ENCODE measurements around the gene TMOD2.

Gene TMOD2

GRCh38 chr15:51775967-51776816, 24.8 kb downstream of the TMOD2 start:
- Histone ChIP-seq H3K27ac (no peak overlapping the region), H3K4me3 (ENCODE audit: low read depth, low read length) (no peak overlapping the region), H3K27me3 (ENCODE audit: insufficient read depth, low read depth, severe bottlenecking) (no peaks in the 10 kb centered on the region), H3K9me3 (ENCODE audit: severe bottlenecking) (no peaks in the 10 kb centered on the region), H3K36me3 (no peaks in the 10 kb centered on the region; the same call in none of the 2 replicates)
- DNase-seq, result peak; percentile 67
- TF ChIP-seq, protein P1, sequence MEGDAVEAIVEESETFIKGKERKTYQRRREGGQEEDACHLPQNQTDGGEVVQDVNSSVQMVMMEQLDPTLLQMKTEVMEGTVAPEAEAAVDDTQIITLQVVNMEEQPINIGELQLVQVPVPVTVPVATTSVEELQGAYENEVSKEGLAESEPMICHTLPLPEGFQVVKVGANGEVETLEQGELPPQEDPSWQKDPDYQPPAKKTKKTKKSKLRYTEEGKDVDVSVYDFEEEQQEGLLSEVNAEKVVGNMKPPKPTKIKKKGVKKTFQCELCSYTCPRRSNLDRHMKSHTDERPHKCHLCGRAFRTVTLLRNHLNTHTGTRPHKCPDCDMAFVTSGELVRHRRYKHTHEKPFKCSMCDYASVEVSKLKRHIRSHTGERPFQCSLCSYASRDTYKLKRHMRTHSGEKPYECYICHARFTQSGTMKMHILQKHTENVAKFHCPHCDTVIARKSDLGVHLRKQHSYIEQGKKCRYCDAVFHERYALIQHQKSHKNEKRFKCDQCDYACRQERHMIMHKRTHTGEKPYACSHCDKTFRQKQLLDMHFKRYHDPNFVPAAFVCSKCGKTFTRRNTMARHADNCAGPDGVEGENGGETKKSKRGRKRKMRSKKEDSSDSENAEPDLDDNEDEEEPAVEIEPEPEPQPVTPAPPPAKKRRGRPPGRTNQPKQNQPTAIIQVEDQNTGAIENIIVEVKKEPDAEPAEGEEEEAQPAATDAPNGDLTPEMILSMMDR (IDR thresholded peaks at IDR 0.05; ENCODE audit: low read depth, low read length), result peak; percentile 85

GRCh38 chr15:51776952-51777569, 25.7 kb downstream of the TMOD2 start:
- TF ChIP-seq, protein P1 (IDR thresholded peaks at IDR 0.05; ENCODE audit: low read depth, low read length), result peak; percentile 73
- no peaks in the 10 kb centered on the region for H3K9me3 ChIP-seq (ENCODE audit: severe bottlenecking)
- DNase-seq, result peak; percentile 72
- no peaks in the 10 kb centered on the region; the same call in none of the 2 replicates for H3K36me3 ChIP-seq
- H3K27ac ChIP-seq, result no peak overlapping the region
- H3K4me3 ChIP-seq (ENCODE audit: low read depth, low read length), result no peak overlapping the region
- no peaks in the 10 kb centered on the region for H3K27me3 ChIP-seq (ENCODE audit: insufficient read depth, low read depth, severe bottlenecking)

GRCh38 chr15:51780636-51781035, 29.2 kb downstream of the TMOD2 start:
- Histone ChIP-seq H3K4me3 (ENCODE audit: low read depth, low read length) (no peak overlapping the region), H3K27ac (no peak overlapping the region), H3K27me3 (ENCODE audit: insufficient read depth, low read depth, severe bottlenecking) (no peaks in the 10 kb centered on the region), H3K36me3 (peaks cover 13% of the 10 kb centered on the region), H3K9me3 (ENCODE audit: severe bottlenecking) (no peaks in the 10 kb centered on the region)
- DNase-seq, result no peak
- TF ChIP-seq, protein P1 (IDR thresholded peaks at IDR 0.05; ENCODE audit: low read depth, low read length), result no peak

GRCh38 chr15:51781506-51781905, 30.1 kb downstream of the TMOD2 start:
- H3K27me3 ChIP-seq (ENCODE audit: insufficient read depth, low read depth, severe bottlenecking), result no peaks in the 10 kb centered on the region
- TF ChIP-seq, protein P1 (IDR thresholded peaks at IDR 0.05; ENCODE audit: low read depth, low read length), result no peak
- DNase-seq, result no peak
- no peak overlapping the region for H3K4me3 ChIP-seq (ENCODE audit: low read depth, low read length)
- H3K9me3 ChIP-seq (ENCODE audit: severe bottlenecking), result no peaks in the 10 kb centered on the region
- H3K27ac ChIP-seq, result no peak overlapping the region
- H3K36me3 ChIP-seq, result peaks cover 13% of the 10 kb centered on the region

GRCh38 chr15:51782357-51782896, 31.0 kb downstream of the TMOD2 start:
- Histone ChIP-seq H3K9me3 (ENCODE audit: severe bottlenecking) (no peaks in the 10 kb centered on the region), H3K36me3 (peaks cover 13% of the 10 kb centered on the region), H3K4me3 (ENCODE audit: low read depth, low read length) (no peak overlapping the region), H3K27me3 (ENCODE audit: insufficient read depth, low read depth, severe bottlenecking) (no peaks in the 10 kb centered on the region), H3K27ac (no peak overlapping the region)
- no peak for DNase-seq
- TF ChIP-seq, protein P1 (IDR thresholded peaks at IDR 0.05; ENCODE audit: low read depth, low read length), result peak; percentile 56

Measured in WERI-Rb-1 (cell line).